GM23248 (cell line): Measurements from ENCODE around the gene SMIM9. TPM values are rescaled to one million over a fixed set of nuclear protein-coding genes. Genes with fewer than 3 reads are reported as not detected.
"Not testable (repeated sequence)": the region's sequence is repeated elsewhere in the genome, so short reads cannot be mapped to it uniquely, and the experiment has no call there.

ENCODE experiments used
- DNase-seq: peaks from one replicate; pipeline ENCODE4 v3.0.0-alpha.2; 2015
- H2AFZ ChIP-seq: fragments of 200-600 bp; sonication (generic); 2 replicates; pipeline ENCODE4 v1.6.1; 2016; ENCODE audit warnings: antibody characterized with exemption
- H3F3A ChIP-seq: fragments of 200-600 bp; sonication (generic); 2 replicates; pipeline ENCODE4 v1.6.1; 2016; ENCODE audit warnings: mild to moderate bottlenecking, antibody characterized with exemption, mixed run types; ENCODE audit not compliant: insufficient read depth
- H3K27ac ChIP-seq: fragments of 200-600 bp; sonication (generic); 2 replicates; pipeline ENCODE4 v1.5.1; 2016; ENCODE audit warnings: mild to moderate bottlenecking
- H3K27me3 ChIP-seq: fragments of 200-600 bp; sonication (generic); replicated peaks from 2 replicates; pipeline ENCODE4 v1.6.1; 2016; ENCODE audit warnings: mild to moderate bottlenecking; ENCODE audit not compliant: insufficient read depth
- H3K36me3 ChIP-seq: fragments of 200-600 bp; sonication (generic); 2 replicates; pipeline ENCODE4 v1.6.1; 2016; ENCODE audit warnings: low read depth, mild to moderate bottlenecking
- H3K4me1 ChIP-seq: fragments of 200-600 bp; sonication (generic); 2 replicates; pipeline ENCODE4 v1.6.1; 2016; ENCODE audit warnings: mild to moderate bottlenecking; ENCODE audit not compliant: insufficient read depth
- H3K4me2 ChIP-seq: fragments of 200-600 bp; sonication (generic); one replicate; pipeline ENCODE4 v1.6.1; 2016; ENCODE audit warnings: mild to moderate bottlenecking; ENCODE audit not compliant: unreplicated experiment
- H3K4me3 ChIP-seq: fragments of 200-600 bp; sonication (generic); 2 replicates; pipeline ENCODE4 v1.5.1; 2016; ENCODE audit warnings: mild to moderate bottlenecking
- H3K79me2 ChIP-seq: fragments of 200-600 bp; sonication (generic); 2 replicates; pipeline ENCODE4 v1.6.1; 2016; ENCODE audit warnings: mild to moderate bottlenecking; ENCODE audit not compliant: insufficient read depth
- H3K9ac ChIP-seq: fragments of 200-600 bp; sonication (generic); 2 replicates; pipeline ENCODE4 v1.6.1; 2016; ENCODE audit warnings: mild to moderate bottlenecking
- H3K9me2 ChIP-seq: fragments of 200-600 bp; sonication (generic); 2 replicates; pipeline ENCODE4 v1.6.1; 2016; ENCODE audit warnings: mixed run types, mild to moderate bottlenecking, moderate library complexity; ENCODE audit not compliant: insufficient read depth
- H3K9me3 ChIP-seq: fragments of 200-600 bp; sonication (generic); one replicate; pipeline ENCODE4 v1.6.1; 2017; ENCODE audit warnings: low read depth
- H4K20me1 ChIP-seq: fragments of 200-600 bp; sonication (generic); 2 replicates; pipeline ENCODE4 v1.6.0; 2016; ENCODE audit not compliant: insufficient read depth
- EZH2 ChIP-seq: fragments of 200-600 bp; sonication (generic); IDR thresholded peaks from 2 replicates; pipeline ENCODE4 v1.6.1; 2018; ENCODE audit warnings: antibody characterized with exemption, mild to moderate bottlenecking; ENCODE audit not compliant: insufficient read depth, poor library complexity, severe bottlenecking
- EZH2phosphoT487 ChIP-seq: fragments of 200-600 bp; sonication (generic); IDR thresholded peaks from 2 replicates; pipeline ENCODE4 v1.6.1; 2018; ENCODE audit warnings: antibody characterized with exemption, moderate library complexity, mild to moderate bottlenecking, low read depth; ENCODE audit not compliant: insufficient read depth
- WGBS, 2 experiments: methylation state at CpG; one replicate each; pipeline ENCODE4 v1.1.6; 2015 to 2017; ENCODE audit warnings: low lambda C conversion rate in 2 of 2, low coverage in 1 of 2; ENCODE audit errors: missing lambda C conversion rate in 2 of 2; 5-methylcytosine and 5-hydroxymethylcytosine counted together
- in situ Hi-C: fragments of 300-500 bp; cut with MboI; formaldehyde crosslinking; loops from 2 replicates; pipeline ENCODE4 v1.15.0; 2020
- polyA plus RNA-seq: library from polyadenylated mRNA; unstranded; fragments of >200 nt; fragmentation: Nextera tagmentation; extraction: Ambion mirVana; gene quantifications from 2 replicates; pipeline ENCODE4 v1.2.1, GENCODE V29; 2016
- total RNA-seq: library from RNA; depleted of rRNA; stranded (reverse); fragments of >200 nt; shearing (Covaris generic); gene quantifications from 2 replicates; pipeline ENCODE4 v1.2.3, GENCODE V29; 2014; rRNA removed

SMIM9 gene
- total RNA-seq (not detected in 2 replicates), polyA plus RNA-seq (not detected in 2 replicates)

- no peaks in the 10 kb centered on the region for H3K27me3 ChIP-seq
- DNase-seq, result no peak
- H3K4me3 ChIP-seq, result no peak within 1 kb of the TSS
- no peaks in the 10 kb centered on the region for H3K4me1 ChIP-seq
- WGBS, 2 experiments, result 31 to 56% methylated on average over 3 of the region's 3 CpGs
- no peaks in the 10 kb centered on the region for H3K36me3 ChIP-seq
- no peaks in the 10 kb centered on the region for H4K20me1 ChIP-seq
- no peak within 1 kb of the TSS for H3K27ac ChIP-seq
- H3K9me2 ChIP-seq, result no peaks in the 10 kb centered on the region
- H2AFZ ChIP-seq, result no peak within 1 kb of the TSS
- no peak within 1 kb of the TSS for H3K4me2 ChIP-seq
- no peaks in the 10 kb centered on the region for H3K9me3 ChIP-seq
- H3K79me2 ChIP-seq, result no peaks in the 10 kb centered on the region
- H3F3A ChIP-seq, result no peaks in the 10 kb centered on the region
- in situ Hi-C loops, result loop anchor here (25.0 kb wide), 1 partner anchor 247 kb away; the partner anchor contains the start of gene CTAG1A
- TF ChIP-seq EZH2phosphoT487 (no peak), EZH2 (no peak)
- no peak within 1 kb of the TSS for H3K9ac ChIP-seq
Measured at GRCh38 chrX:154834562-154834961, at the start of gene SMIM9. Gene SMIM9, minus strand, starts transcription at chrX:154834662. Its CDS starts 3,806 bp downstream, at chrX:154830856.

- DNase-seq, H3K36me3 ChIP-seq, H2AFZ ChIP-seq, H3K27ac ChIP-seq, H3K27me3 ChIP-seq, H3K9me3 ChIP-seq, in situ Hi-C loops, H3F3A ChIP-seq, H3K4me1 ChIP-seq, H3K4me3 ChIP-seq, H3K9me2 ChIP-seq, H3K9ac ChIP-seq, H4K20me1 ChIP-seq, H3K4me2 ChIP-seq, H3K79me2 ChIP-seq: not testable (repeated sequence)
- WGBS, 2 experiments, result no CpG with 5 or more reads among the region's 8 CpGs
Measured at GRCh38 chrX:154884069-154884468, 49.6 kb upstream of the SMIM9 start.

GRCh38 chrX:154873329-154873728, 38.9 kb upstream of the SMIM9 start:
- H3K36me3 ChIP-seq, result no peaks in the 10 kb centered on the region
- no peaks in the 10 kb centered on the region for H3K9me2 ChIP-seq
- DNase-seq, result no peak
- TF ChIP-seq EZH2phosphoT487 (no peak), EZH2 (no peak)
- in situ Hi-C loops, result no loop called here
- WGBS, 2 experiments, result 45 to 50% methylated on average over 2 of the region's 2 CpGs
- H3K27me3 ChIP-seq, result no peaks in the 10 kb centered on the region
- H3K9me3 ChIP-seq, result no peaks in the 10 kb centered on the region
- no peak overlapping the region for H3K9ac ChIP-seq
- H3K4me3 ChIP-seq, result no peak overlapping the region
- no peaks in the 10 kb centered on the region for H3K4me1 ChIP-seq
- no peak overlapping the region for H2AFZ ChIP-seq
- no peaks in the 10 kb centered on the region for H3F3A ChIP-seq
- H3K79me2 ChIP-seq, result no peaks in the 10 kb centered on the region
- no peaks in the 10 kb centered on the region for H4K20me1 ChIP-seq
- no peak overlapping the region for H3K4me2 ChIP-seq
- no peak overlapping the region for H3K27ac ChIP-seq

- H3K36me3 ChIP-seq, H3K27ac ChIP-seq, H3K9me2 ChIP-seq, in situ Hi-C loops, H3F3A ChIP-seq, H2AFZ ChIP-seq, H3K4me2 ChIP-seq, H3K9ac ChIP-seq, H3K27me3 ChIP-seq, H3K4me3 ChIP-seq, H4K20me1 ChIP-seq, DNase-seq, H3K79me2 ChIP-seq, H3K4me1 ChIP-seq, H3K9me3 ChIP-seq: not testable (repeated sequence)
Measured at GRCh38 chrX:154868522-154868921, 34.1 kb upstream of the SMIM9 start.

GRCh38 chrX:154855256-154855655, 20.8 kb upstream of the SMIM9 start:
- Histone ChIP-seq H3K27ac (no peak overlapping the region), H3K9me2 (no peaks in the 10 kb centered on the region), H3K9ac (no peak overlapping the region), H3K4me3 (no peak overlapping the region), H3K9me3 (no peaks in the 10 kb centered on the region), H4K20me1 (no peaks in the 10 kb centered on the region), H3K4me2 (no peak overlapping the region), H3K79me2 (no peaks in the 10 kb centered on the region), H2AFZ (no peak overlapping the region), H3K36me3 (no peaks in the 10 kb centered on the region), H3K4me1 (no peaks in the 10 kb centered on the region), H3F3A (no peaks in the 10 kb centered on the region), H3K27me3 (no peaks in the 10 kb centered on the region)
- TF ChIP-seq EZH2phosphoT487 (no peak), EZH2 (no peak)
- DNase-seq, result no peak
- in situ Hi-C loops, result no loop called here
